HCT116 (cell line): ENCODE data around the gene ARHGEF3. TPM values are rescaled to one million over a fixed set of nuclear protein-coding genes. Genes with fewer than 3 reads are reported as not detected.

Experiments
- ATAC-seq: fragments of 200-7000 bp; cut with Tn5 transposase; 2 replicates; pipeline ENCODE4 v1.9.1; 2020; ENCODE audit warnings: mild to moderate bottlenecking, moderate library complexity
- BruUV-seq: library from RNA; stranded (reverse); fragments of 400-500 nt; replicated peaks from 2 replicates; lab custom pipeline; 2021; lab: Mats Ljungman, UMichigan
- CTCF ChIA-PET: fragments of 300-600 bp; sonication (Branson Sonifier 250); formaldehyde crosslinking; loops from one replicate; lab custom pipeline; 2021; ENCODE audit warnings: antibody characterized with exemption; lab: Charles Lee
- POLR2A ChIA-PET: fragments of 300-600, 350-600 bp; sonication (Branson Sonifier 250); formaldehyde crosslinking; loops from one replicate; lab custom pipeline; 2021; ENCODE audit warnings: antibody characterized with exemption; lab: Charles Lee
- RAD21 ChIA-PET, 2 experiments: fragments of 300-600 bp; sonication (Branson Sonifier 250); formaldehyde crosslinking; loops; one replicate each; lab custom pipeline; 2023; ENCODE audit warnings: low total read pairs in 2 of 2; ENCODE audit not compliant: uncharacterized antibody in 2 of 2, unreplicated experiment in 2 of 2, low non-redundant PET in 1 of 2; lab: Charles Lee
- DNase-seq: peaks from one replicate; pipeline ENCODE4 v3.0.0-alpha.2; 2010; ENCODE audit warnings: low read depth, low spot score
- H2AFZ ChIP-seq: fragments of 200-600 bp; shearing (Covaris generic), sonication (generic); 2 replicates; pipeline ENCODE4 v1.6.1; 2017; ENCODE audit warnings: low read depth, mixed run types, mixed read lengths, antibody characterized with exemption, low read length; ENCODE audit not compliant: poor library complexity, severe bottlenecking
- H3K27ac ChIP-seq: 2 replicates; pipeline ENCODE4 v1.5.1; 2012; ENCODE audit warnings: low read depth, low read length
- H3K27me3 ChIP-seq: fragments of 200-600 bp; sonication (generic); 2 replicates; pipeline ENCODE4 v1.6.1; 2016; ENCODE audit warnings: mixed run types, low read length, mixed read lengths; ENCODE audit not compliant: insufficient read depth
- H3K36me3 ChIP-seq, 2 experiments: fragments of 200-500 bp in 1 of 2; fragments of 200-600 bp in 1 of 2; sonication (Bioruptor generic) in 1 of 2; sonication (generic) in 1 of 2; 2 replicates each; pipeline versions ENCODE4 v1.5.1 to v1.6.1; 2014 to 2016; ENCODE audit warnings: low read length in 2 of 2, inconsistent platforms in 1 of 2, mixed read lengths in 1 of 2, mixed run types in 1 of 2; ENCODE audit not compliant: insufficient read depth in 2 of 2, control insufficient read depth in 1 of 2
- H3K4me1 ChIP-seq, 2 experiments: fragments of 200-600 bp in 1 of 2; sonication (generic) in 1 of 2; 2 replicates each; pipeline versions ENCODE4 v1.5.1 to v1.6.1; 2012 to 2017; ENCODE audit warnings: low read length in 2 of 2, inconsistent platforms in 1 of 2, mild to moderate bottlenecking in 1 of 2, mixed read lengths in 1 of 2, mixed run types in 1 of 2, moderate library complexity in 1 of 2; ENCODE audit not compliant: insufficient read depth in 2 of 2, control insufficient read depth in 1 of 2
- H3K4me2 ChIP-seq: fragments of 200-600 bp; sonication (generic); 2 replicates; pipeline ENCODE4 v1.6.1; 2017; ENCODE audit warnings: mixed run types, low read length, mixed read lengths
- H3K4me3 ChIP-seq, 2 experiments: fragments of 200-600 bp in 1 of 2; sonication (generic) in 1 of 2; replicated peaks in 1 of 2; 2 replicates each; pipeline ENCODE4 v1.5.1; 2011 to 2016; ENCODE audit warnings: low read length in 2 of 2, control low read depth in 1 of 2, low read depth in 1 of 2, mild to moderate bottlenecking in 1 of 2, mixed read lengths in 1 of 2, mixed run types in 1 of 2
- H3K79me2 ChIP-seq: fragments of 200-600 bp; sonication (generic); 2 replicates; pipeline ENCODE4 v1.6.1; 2017; ENCODE audit warnings: mild to moderate bottlenecking, mixed run types, low read length, moderate library complexity, mixed read lengths; ENCODE audit not compliant: insufficient read depth
- H3K9ac ChIP-seq: fragments of 200-600 bp; sonication (generic); 2 replicates; pipeline ENCODE4 v1.6.1; 2016; ENCODE audit warnings: low read length, mixed read lengths
- H3K9me2 ChIP-seq: fragments of 200-600 bp; sonication (generic), shearing (Covaris generic); 2 replicates; pipeline ENCODE4 v1.6.1; 2017; ENCODE audit warnings: mixed run types, mild to moderate bottlenecking, moderate library complexity; ENCODE audit not compliant: insufficient read depth
- H3K9me3 ChIP-seq, 2 experiments: fragments of 200-500 bp in 1 of 2; fragments of 200-600 bp in 1 of 2; sonication (Bioruptor generic) in 1 of 2; sonication (generic) in 1 of 2; 2 replicates each; pipeline ENCODE4 v1.6.1; 2014 to 2017; ENCODE audit warnings: low read length in 2 of 2, mixed read lengths in 2 of 2, inconsistent platforms in 1 of 2, low read depth in 1 of 2, mild to moderate bottlenecking in 1 of 2, mixed run types in 1 of 2, moderate library complexity in 1 of 2; ENCODE audit not compliant: control insufficient read depth in 1 of 2, insufficient read depth in 1 of 2
- H4K20me1 ChIP-seq: fragments of 200-600 bp; sonication (generic), shearing (Covaris generic); 2 replicates; pipeline ENCODE4 v1.6.1; 2017; ENCODE audit warnings: mixed run types, mild to moderate bottlenecking, moderate library complexity; ENCODE audit not compliant: insufficient read depth
- ATF3 ChIP-seq: IDR thresholded peaks from 2 replicates; pipeline ENCODE4 v1.6.1; 2012
- CBX3 ChIP-seq: IDR thresholded peaks from 2 replicates; pipeline ENCODE4 v1.6.1; 2012; ENCODE audit warnings: low read depth
- CEBPB ChIP-seq: IDR thresholded peaks from 2 replicates; pipeline ENCODE4 v1.6.1; 2012; ENCODE audit warnings: low read depth
- EZH2phosphoT487 ChIP-seq: fragments of 200-600 bp; IDR thresholded peaks from 2 replicates; pipeline ENCODE4 v1.6.1; 2018; ENCODE audit warnings: antibody characterized with exemption, borderline replicate concordance
- FOSL1 ChIP-seq: IDR thresholded peaks from 2 replicates; pipeline ENCODE4 v1.6.1; 2012; ENCODE audit warnings: low read depth
- MAX ChIP-seq: IDR thresholded peaks from 2 replicates; pipeline ENCODE4 v1.6.1; 2012
- POLR2A ChIP-seq: IDR thresholded peaks from 2 replicates; pipeline ENCODE4 v1.7.0; 2011; ENCODE audit warnings: borderline replicate concordance; ENCODE audit not compliant: insufficient read depth, insufficient read length; ENCODE audit errors: extremely low read depth
- SIN3A ChIP-seq: IDR thresholded peaks from 2 replicates; pipeline ENCODE4 v1.6.1; 2012; ENCODE audit warnings: low read depth
- SRF ChIP-seq: IDR thresholded peaks from 2 replicates; pipeline ENCODE4 v1.6.1; 2012; ENCODE audit warnings: low read depth
- intact Hi-C: fragments of 100-400 bp; cut with micrococcal nuclease; formaldehyde crosslinking; loops from 2 replicates; pipeline ENCODE4 v1.10.0; 2022
- total RNA-seq: library from RNA; stranded (reverse); gene quantifications from one replicate; pipeline ENCODE4 v1.2.1, GENCODE V29; 2021; ENCODE audit not compliant: unreplicated experiment
- TF ChIP-seq, protein P1 (sequence below), 3 experiments: fragments of 200-600 bp in 1 of 3; sonication (generic) in 1 of 3; IDR thresholded peaks in 2 of 3; conservative IDR thresholded peaks in 1 of 3; 2 replicates each; pipeline ENCODE4 v1.5.1; 2012 to 2017; ENCODE audit warnings: low read depth in 2 of 3, low read length in 2 of 3, antibody characterized with exemption in 1 of 3, borderline replicate concordance in 1 of 3, control low read depth in 1 of 3, mild to moderate bottlenecking in 1 of 3, mixed read lengths in 1 of 3, mixed run types in 1 of 3, moderate library complexity in 1 of 3; ENCODE audit not compliant: insufficient read depth in 1 of 3
- TF ChIP-seq, protein P2 (sequence below): IDR thresholded peaks from 2 replicates; pipeline ENCODE4 v1.6.1; 2012; ENCODE audit warnings: low read depth

Gene ARHGEF3
- total RNA-seq, 1 experiment from 2014 or later = 18.1 TPM

- ChIA-PET CTCF (no interaction called here), RAD21 (no interaction called here), POLR2A (no interaction called here)
- Histone ChIP-seq H3K4me2 (no peak overlapping the region), H3K9me2 (no peaks in the 10 kb centered on the region), H3K9me3 (no peaks in the 10 kb centered on the region), H3K4me3 (no peak overlapping the region), H3K36me3 (no peaks in the 10 kb centered on the region), H3K27ac (no peak overlapping the region), H3K27me3 (no peaks in the 10 kb centered on the region)
- no peak for DNase-seq
- intact Hi-C loops = no loop called here
- TF ChIP-seq EZH2phosphoT487 (no peak), ATF3 (no peak), CBX3 (no peak), CEBPB (no peak), MAX (no peak), FOSL1 (no peak), POLR2A (no peak), SRF (no peak), SIN3A (no peak)
- TF ChIP-seq, protein P1, sequence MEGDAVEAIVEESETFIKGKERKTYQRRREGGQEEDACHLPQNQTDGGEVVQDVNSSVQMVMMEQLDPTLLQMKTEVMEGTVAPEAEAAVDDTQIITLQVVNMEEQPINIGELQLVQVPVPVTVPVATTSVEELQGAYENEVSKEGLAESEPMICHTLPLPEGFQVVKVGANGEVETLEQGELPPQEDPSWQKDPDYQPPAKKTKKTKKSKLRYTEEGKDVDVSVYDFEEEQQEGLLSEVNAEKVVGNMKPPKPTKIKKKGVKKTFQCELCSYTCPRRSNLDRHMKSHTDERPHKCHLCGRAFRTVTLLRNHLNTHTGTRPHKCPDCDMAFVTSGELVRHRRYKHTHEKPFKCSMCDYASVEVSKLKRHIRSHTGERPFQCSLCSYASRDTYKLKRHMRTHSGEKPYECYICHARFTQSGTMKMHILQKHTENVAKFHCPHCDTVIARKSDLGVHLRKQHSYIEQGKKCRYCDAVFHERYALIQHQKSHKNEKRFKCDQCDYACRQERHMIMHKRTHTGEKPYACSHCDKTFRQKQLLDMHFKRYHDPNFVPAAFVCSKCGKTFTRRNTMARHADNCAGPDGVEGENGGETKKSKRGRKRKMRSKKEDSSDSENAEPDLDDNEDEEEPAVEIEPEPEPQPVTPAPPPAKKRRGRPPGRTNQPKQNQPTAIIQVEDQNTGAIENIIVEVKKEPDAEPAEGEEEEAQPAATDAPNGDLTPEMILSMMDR (IDR thresholded peaks at IDR 0.05 in 2 of 3, conservative IDR thresholded peaks at IDR 0.05 in 1 of 3; ENCODE audit: borderline replicate concordance in 1 of 3, insufficient read depth in 1 of 3, low read depth in 2 of 3, low read length in 2 of 3) = no peak
- TF ChIP-seq, protein P2, sequence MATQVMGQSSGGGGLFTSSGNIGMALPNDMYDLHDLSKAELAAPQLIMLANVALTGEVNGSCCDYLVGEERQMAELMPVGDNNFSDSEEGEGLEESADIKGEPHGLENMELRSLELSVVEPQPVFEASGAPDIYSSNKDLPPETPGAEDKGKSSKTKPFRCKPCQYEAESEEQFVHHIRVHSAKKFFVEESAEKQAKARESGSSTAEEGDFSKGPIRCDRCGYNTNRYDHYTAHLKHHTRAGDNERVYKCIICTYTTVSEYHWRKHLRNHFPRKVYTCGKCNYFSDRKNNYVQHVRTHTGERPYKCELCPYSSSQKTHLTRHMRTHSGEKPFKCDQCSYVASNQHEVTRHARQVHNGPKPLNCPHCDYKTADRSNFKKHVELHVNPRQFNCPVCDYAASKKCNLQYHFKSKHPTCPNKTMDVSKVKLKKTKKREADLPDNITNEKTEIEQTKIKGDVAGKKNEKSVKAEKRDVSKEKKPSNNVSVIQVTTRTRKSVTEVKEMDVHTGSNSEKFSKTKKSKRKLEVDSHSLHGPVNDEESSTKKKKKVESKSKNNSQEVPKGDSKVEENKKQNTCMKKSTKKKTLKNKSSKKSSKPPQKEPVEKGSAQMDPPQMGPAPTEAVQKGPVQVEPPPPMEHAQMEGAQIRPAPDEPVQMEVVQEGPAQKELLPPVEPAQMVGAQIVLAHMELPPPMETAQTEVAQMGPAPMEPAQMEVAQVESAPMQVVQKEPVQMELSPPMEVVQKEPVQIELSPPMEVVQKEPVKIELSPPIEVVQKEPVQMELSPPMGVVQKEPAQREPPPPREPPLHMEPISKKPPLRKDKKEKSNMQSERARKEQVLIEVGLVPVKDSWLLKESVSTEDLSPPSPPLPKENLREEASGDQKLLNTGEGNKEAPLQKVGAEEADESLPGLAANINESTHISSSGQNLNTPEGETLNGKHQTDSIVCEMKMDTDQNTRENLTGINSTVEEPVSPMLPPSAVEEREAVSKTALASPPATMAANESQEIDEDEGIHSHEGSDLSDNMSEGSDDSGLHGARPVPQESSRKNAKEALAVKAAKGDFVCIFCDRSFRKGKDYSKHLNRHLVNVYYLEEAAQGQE = no peak
- TF ChIP-seq, all 23 proteins: peak for 0
- no TSS peak for BruUV-seq
- Histone ChIP-seq H4K20me1 (no peaks in the 10 kb centered on the region), H3K79me2 (no peaks in the 10 kb centered on the region), H3K4me1 (peaks cover 18 to 26% of the 10 kb centered on the region in 2 experiments), H3K9ac (no peak overlapping the region), H2AFZ (no peak overlapping the region)
- no peak for ATAC-seq
These were observed 31.3 kb upstream of the ARHGEF3 start for GRCh38 chr3:56833022-56833421.
